Liver (tissue), 9 donors: Measurements from ENCODE around the gene FURIN. TPM values are rescaled to one million over a fixed set of nuclear protein-coding genes. Genes with fewer than 3 reads are reported as not detected.

ENCODE experiments used
- DNase-seq: peaks from one replicate; pipeline ENCODE4 v3.0.0-alpha.2; 2017; ENCODE audit warnings: low spot score
- H3K27ac ChIP-seq, 2 donors: one replicate each; pipeline ENCODE4 v1.7.0; 2013; ENCODE audit warnings: inconsistent platforms in 2 of 2, low read length in 2 of 2, control low read depth in 1 of 2, low read depth in 1 of 2, mild to moderate bottlenecking in 1 of 2
- H3K27me3 ChIP-seq, 4 donors: one replicate each; pipeline versions ENCODE4 v1.6.1 to v1.7.0; 2013; ENCODE audit warnings: low read length in 3 of 4, inconsistent platforms in 1 of 4, mild to moderate bottlenecking in 1 of 4, moderate library complexity in 1 of 4; ENCODE audit not compliant: control insufficient read depth in 4 of 4, insufficient read depth in 4 of 4
- H3K36me3 ChIP-seq, 4 donors: one replicate each; pipeline versions ENCODE4 v1.6.1 to v1.7.0; 2013; ENCODE audit warnings: low read length in 3 of 4, mild to moderate bottlenecking in 3 of 4, low read depth in 1 of 4, moderate library complexity in 1 of 4; ENCODE audit not compliant: control insufficient read depth in 4 of 4, insufficient read depth in 3 of 4
- H3K4me1 ChIP-seq, 4 donors: one replicate each; pipeline versions ENCODE4 v1.6.1 to v1.7.0; 2013; ENCODE audit warnings: low read length in 3 of 4, mild to moderate bottlenecking in 3 of 4, moderate library complexity in 1 of 4; ENCODE audit not compliant: control insufficient read depth in 4 of 4, insufficient read depth in 4 of 4
- H3K4me3 ChIP-seq, 3 donors: one replicate each; pipeline versions ENCODE4 v1.6.1 to v1.7.0; 2013; ENCODE audit warnings: low read length in 3 of 3, control low read depth in 1 of 3, low read depth in 1 of 3, mild to moderate bottlenecking in 1 of 3
- H3K9ac ChIP-seq, 2 donors: one replicate each; pipeline ENCODE4 v1.7.0; 2013; ENCODE audit warnings: low read length in 2 of 2, mild to moderate bottlenecking in 2 of 2, moderate library complexity in 2 of 2, control low read depth in 1 of 2, low read depth in 1 of 2
- H3K9me3 ChIP-seq, 4 donors: one replicate each; pipeline versions ENCODE4 v1.6.1 to v1.7.0; 2013; ENCODE audit warnings: low read length in 3 of 4; ENCODE audit not compliant: control insufficient read depth in 4 of 4
- EGR1 ChIP-seq, 2 donors: IDR thresholded peaks; 2 replicates each; pipeline ENCODE4 v1.6.1; 2016 to 2018; ENCODE audit warnings: antibody characterized with exemption in 2 of 2, low read depth in 2 of 2
- FOXA1 ChIP-seq: IDR thresholded peaks from 2 replicates; pipeline ENCODE4 v1.6.1; 2016; ENCODE audit warnings: antibody characterized with exemption
- FOXA2 ChIP-seq: IDR thresholded peaks from 2 replicates; pipeline ENCODE4 v1.6.1; 2016; ENCODE audit warnings: antibody characterized with exemption
- GABPA ChIP-seq, 2 donors: IDR thresholded peaks in 1 of 2; conservative IDR thresholded peaks in 1 of 2; 2 replicates each; pipeline ENCODE4 v1.6.1; 2016; ENCODE audit warnings: antibody characterized with exemption in 2 of 2, mild to moderate bottlenecking in 1 of 2, moderate library complexity in 1 of 2
- HNF4A ChIP-seq, 2 donors: conservative IDR thresholded peaks; 2 replicates each; pipeline ENCODE4 v1.6.1; 2016; ENCODE audit warnings: antibody characterized with exemption in 2 of 2, mild to moderate bottlenecking in 2 of 2
- HNF4G ChIP-seq: IDR thresholded peaks from 2 replicates; pipeline ENCODE4 v1.6.1; 2016; ENCODE audit warnings: antibody characterized with exemption
- JUND ChIP-seq, 2 donors: IDR thresholded peaks; 2 replicates each; pipeline ENCODE4 v1.6.1; 2016; ENCODE audit warnings: antibody characterized with exemption in 2 of 2
- RAD21 ChIP-seq, 2 donors: IDR thresholded peaks; 2 replicates each; pipeline ENCODE4 v1.6.1; 2016; ENCODE audit warnings: antibody characterized with exemption in 2 of 2, mild to moderate bottlenecking in 2 of 2
- SP1 ChIP-seq: IDR thresholded peaks from 2 replicates; pipeline ENCODE4 v1.6.1; 2018; ENCODE audit warnings: antibody characterized with exemption, mild to moderate bottlenecking
- TAF1 ChIP-seq: conservative IDR thresholded peaks from 2 replicates; pipeline ENCODE4 v1.6.1; 2016; ENCODE audit warnings: antibody characterized with exemption, mild to moderate bottlenecking
- YY1 ChIP-seq: IDR thresholded peaks from 2 replicates; pipeline ENCODE4 v1.6.1; 2016; ENCODE audit warnings: antibody characterized with exemption, mild to moderate bottlenecking
- WGBS: extraction: QIAGEN DNeasy Blood & Tissue Kit; methylation state at CpG from one replicate; pipeline ENCODE4 v1.1.7; 2013; 5-methylcytosine and 5-hydroxymethylcytosine counted together
- polyA plus RNA-seq, 2 donors: library from polyadenylated mRNA; stranded (reverse) in 1 of 2; unstranded in 1 of 2; fragments of 200-250 nt in 1 of 2; fragments of >200 nt in 1 of 2; fragmentation: Nextera tagmentation in 1 of 2; extraction: Ambion mirVana in 1 of 2; gene quantifications; one replicate each; pipeline versions ENCODE4 v1.2.1 to v1.2.3, GENCODE V29; 2013 to 2015
- total RNA-seq, 2 donors: library from RNA; depleted of rRNA; stranded (reverse); fragments of >200 nt; gene quantifications; one replicate each; pipeline ENCODE4 v1.2.3, GENCODE V29; 2014
- TF ChIP-seq, protein P1 (sequence below): fragments of 150-350 bp; IDR thresholded peaks from 2 replicates; pipeline ENCODE4 v1.5.1; 2017; ENCODE audit warnings: improper control_type of control experiment, low read depth, low read length; ENCODE audit not compliant: missing input control
- TF ChIP-seq, protein P2 (sequence below): IDR thresholded peaks from 2 replicates; pipeline ENCODE4 v1.6.1; 2016; ENCODE audit warnings: antibody characterized with exemption
- TF ChIP-seq, protein P3 (sequence below): IDR thresholded peaks from 2 replicates; pipeline ENCODE4 v1.6.1; 2016; ENCODE audit warnings: antibody characterized with exemption, mild to moderate bottlenecking
- TF ChIP-seq, protein P4 (sequence below): IDR thresholded peaks from 2 replicates; pipeline ENCODE4 v1.6.1; 2016; ENCODE audit warnings: antibody characterized with exemption
- donor health status: healthy.
- donor health status: healthy.
- donor health status: healthy.
- donor health status: healthy.
- donor health status: healthy.

The FURIN gene
- total and polyA plus RNA-seq, 4 donors: 102 to 258 (median 164) TPM

DNA sequence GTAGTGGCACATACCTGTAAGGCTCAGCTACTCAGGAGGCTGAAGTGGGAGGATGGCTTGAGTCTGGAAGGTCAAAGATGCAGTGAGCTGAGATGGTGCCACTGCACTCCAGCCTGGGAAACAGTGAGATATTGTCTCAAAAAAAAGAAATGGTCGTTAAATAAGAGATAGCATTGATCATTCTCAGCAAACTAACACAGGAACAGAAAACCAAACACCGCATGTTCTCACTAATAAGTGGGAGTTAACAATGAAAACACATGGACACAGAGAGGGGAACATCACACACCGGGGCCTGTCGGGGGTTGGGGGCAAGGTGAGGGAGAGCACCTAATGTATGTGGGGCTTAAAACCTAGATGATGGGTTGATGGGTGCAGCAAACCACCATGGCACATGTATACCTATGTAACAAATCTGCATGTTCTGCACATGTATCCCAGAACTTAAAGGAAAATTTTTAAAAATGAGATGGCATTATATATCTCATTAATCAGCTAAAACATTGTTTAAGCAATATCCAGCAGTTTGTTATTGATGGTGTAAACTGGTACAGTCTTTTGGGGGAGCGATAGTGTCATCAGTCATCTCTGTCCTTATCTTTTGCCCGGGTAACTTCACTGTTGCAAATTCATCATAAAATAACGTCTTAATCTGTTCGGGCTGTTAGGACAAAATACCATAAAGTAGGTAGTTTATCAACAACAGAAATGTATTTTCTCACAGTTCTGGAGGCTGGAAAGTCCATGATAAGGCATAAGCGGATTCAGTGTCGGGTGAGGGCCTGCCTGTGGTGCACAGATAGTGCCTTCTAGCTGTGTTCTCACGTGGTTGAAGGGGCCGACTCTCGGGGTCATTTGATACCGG, 33.0 kb downstream of the FURIN start:
- peak; percentile 78 for DNase-seq
- H3K9me3 ChIP-seq: no peaks in the 10 kb centered on the region
- H3K4me3 ChIP-seq: peak overlapping the region in 1 of 3 donors; percentile 87
- WGBS: 50% methylated on average over 14 of the region's 14 CpGs
- peak overlapping the region in 1 of 2 donors; percentile 84 for H3K27ac ChIP-seq
- peaks cover 12 to 17% (median 16%) of the 10 kb centered on the region in 4 donors for H3K36me3 ChIP-seq
- TF ChIP-seq, protein P1, sequence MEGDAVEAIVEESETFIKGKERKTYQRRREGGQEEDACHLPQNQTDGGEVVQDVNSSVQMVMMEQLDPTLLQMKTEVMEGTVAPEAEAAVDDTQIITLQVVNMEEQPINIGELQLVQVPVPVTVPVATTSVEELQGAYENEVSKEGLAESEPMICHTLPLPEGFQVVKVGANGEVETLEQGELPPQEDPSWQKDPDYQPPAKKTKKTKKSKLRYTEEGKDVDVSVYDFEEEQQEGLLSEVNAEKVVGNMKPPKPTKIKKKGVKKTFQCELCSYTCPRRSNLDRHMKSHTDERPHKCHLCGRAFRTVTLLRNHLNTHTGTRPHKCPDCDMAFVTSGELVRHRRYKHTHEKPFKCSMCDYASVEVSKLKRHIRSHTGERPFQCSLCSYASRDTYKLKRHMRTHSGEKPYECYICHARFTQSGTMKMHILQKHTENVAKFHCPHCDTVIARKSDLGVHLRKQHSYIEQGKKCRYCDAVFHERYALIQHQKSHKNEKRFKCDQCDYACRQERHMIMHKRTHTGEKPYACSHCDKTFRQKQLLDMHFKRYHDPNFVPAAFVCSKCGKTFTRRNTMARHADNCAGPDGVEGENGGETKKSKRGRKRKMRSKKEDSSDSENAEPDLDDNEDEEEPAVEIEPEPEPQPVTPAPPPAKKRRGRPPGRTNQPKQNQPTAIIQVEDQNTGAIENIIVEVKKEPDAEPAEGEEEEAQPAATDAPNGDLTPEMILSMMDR: no peak
- TF ChIP-seq FOXA2: no peak
- no peak for TF ChIP-seq HNF4A (conservative IDR thresholded peaks at IDR 0.05)
- TF ChIP-seq RAD21 (IDR thresholded peaks at IDR 0.05): no peak
- TF ChIP-seq, protein P2, sequence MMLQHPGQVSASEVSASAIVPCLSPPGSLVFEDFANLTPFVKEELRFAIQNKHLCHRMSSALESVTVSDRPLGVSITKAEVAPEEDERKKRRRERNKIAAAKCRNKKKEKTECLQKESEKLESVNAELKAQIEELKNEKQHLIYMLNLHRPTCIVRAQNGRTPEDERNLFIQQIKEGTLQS: no peak
- no peak for TF ChIP-seq TAF1
- TF ChIP-seq, protein P3, sequence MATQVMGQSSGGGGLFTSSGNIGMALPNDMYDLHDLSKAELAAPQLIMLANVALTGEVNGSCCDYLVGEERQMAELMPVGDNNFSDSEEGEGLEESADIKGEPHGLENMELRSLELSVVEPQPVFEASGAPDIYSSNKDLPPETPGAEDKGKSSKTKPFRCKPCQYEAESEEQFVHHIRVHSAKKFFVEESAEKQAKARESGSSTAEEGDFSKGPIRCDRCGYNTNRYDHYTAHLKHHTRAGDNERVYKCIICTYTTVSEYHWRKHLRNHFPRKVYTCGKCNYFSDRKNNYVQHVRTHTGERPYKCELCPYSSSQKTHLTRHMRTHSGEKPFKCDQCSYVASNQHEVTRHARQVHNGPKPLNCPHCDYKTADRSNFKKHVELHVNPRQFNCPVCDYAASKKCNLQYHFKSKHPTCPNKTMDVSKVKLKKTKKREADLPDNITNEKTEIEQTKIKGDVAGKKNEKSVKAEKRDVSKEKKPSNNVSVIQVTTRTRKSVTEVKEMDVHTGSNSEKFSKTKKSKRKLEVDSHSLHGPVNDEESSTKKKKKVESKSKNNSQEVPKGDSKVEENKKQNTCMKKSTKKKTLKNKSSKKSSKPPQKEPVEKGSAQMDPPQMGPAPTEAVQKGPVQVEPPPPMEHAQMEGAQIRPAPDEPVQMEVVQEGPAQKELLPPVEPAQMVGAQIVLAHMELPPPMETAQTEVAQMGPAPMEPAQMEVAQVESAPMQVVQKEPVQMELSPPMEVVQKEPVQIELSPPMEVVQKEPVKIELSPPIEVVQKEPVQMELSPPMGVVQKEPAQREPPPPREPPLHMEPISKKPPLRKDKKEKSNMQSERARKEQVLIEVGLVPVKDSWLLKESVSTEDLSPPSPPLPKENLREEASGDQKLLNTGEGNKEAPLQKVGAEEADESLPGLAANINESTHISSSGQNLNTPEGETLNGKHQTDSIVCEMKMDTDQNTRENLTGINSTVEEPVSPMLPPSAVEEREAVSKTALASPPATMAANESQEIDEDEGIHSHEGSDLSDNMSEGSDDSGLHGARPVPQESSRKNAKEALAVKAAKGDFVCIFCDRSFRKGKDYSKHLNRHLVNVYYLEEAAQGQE: no peak
- no peak for TF ChIP-seq GABPA (IDR thresholded peaks at IDR 0.05 in 1 of 2, conservative IDR thresholded peaks at IDR 0.05 in 1 of 2)
- TF ChIP-seq HNF4G: no peak
- TF ChIP-seq JUND (IDR thresholded peaks at IDR 0.05): no peak
- no peak for TF ChIP-seq SP1
- TF ChIP-seq EGR1 (IDR thresholded peaks at IDR 0.05; ENCODE audit: low read depth in 2 of 2): no peak
- no peak for TF ChIP-seq YY1
- no peak for TF ChIP-seq FOXA1
- TF ChIP-seq, protein P4, sequence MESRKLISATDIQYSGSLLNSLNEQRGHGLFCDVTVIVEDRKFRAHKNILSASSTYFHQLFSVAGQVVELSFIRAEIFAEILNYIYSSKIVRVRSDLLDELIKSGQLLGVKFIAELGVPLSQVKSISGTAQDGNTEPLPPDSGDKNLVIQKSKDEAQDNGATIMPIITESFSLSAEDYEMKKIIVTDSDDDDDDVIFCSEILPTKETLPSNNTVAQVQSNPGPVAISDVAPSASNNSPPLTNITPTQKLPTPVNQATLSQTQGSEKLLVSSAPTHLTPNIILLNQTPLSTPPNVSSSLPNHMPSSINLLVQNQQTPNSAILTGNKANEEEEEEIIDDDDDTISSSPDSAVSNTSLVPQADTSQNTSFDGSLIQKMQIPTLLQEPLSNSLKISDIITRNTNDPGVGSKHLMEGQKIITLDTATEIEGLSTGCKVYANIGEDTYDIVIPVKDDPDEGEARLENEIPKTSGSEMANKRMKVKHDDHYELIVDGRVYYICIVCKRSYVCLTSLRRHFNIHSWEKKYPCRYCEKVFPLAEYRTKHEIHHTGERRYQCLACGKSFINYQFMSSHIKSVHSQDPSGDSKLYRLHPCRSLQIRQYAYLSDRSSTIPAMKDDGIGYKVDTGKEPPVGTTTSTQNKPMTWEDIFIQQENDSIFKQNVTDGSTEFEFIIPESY: no peak
- no peaks in the 10 kb centered on the region for H3K27me3 ChIP-seq
- peak overlapping the region; percentile 2 to 60 for H3K9ac ChIP-seq
- H3K4me1 ChIP-seq: peaks cover 0 to 18% (median 9%) of the 10 kb centered on the region in 4 donors
